Sigmoid colon (tissue), 3 donors: ENCODE measurements around the gene ANTXRL.
"Not testable (repeated sequence)": the region's sequence is repeated elsewhere in the genome, so short reads cannot be mapped to it uniquely, and the experiment has no call there.

Experiments
- POLR2A ChIP-seq, 2 donors: fragments of 450-650 bp; IDR thresholded peaks; one replicate each; pipeline ENCODE4 v1.6.1; 2016; ENCODE audit warnings: antibody characterized with exemption in 2 of 2, mild to moderate bottlenecking in 2 of 2, moderate library complexity in 2 of 2
- TF ChIP-seq, protein P1 (sequence below), 4 experiments: fragments of 450-650 bp in 3 of 4; fragments of 200-600 bp in 1 of 4; IDR thresholded peaks; one replicate each; pipeline ENCODE4 v1.5.1; 2016 to 2019; ENCODE audit warnings: antibody characterized with exemption in 4 of 4, mild to moderate bottlenecking in 3 of 4, moderate library complexity in 2 of 4

GRCh38 chr10:46378108-46378507 is 91.3 kb downstream of the ANTXRL start:
- TF ChIP-seq, protein P1, sequence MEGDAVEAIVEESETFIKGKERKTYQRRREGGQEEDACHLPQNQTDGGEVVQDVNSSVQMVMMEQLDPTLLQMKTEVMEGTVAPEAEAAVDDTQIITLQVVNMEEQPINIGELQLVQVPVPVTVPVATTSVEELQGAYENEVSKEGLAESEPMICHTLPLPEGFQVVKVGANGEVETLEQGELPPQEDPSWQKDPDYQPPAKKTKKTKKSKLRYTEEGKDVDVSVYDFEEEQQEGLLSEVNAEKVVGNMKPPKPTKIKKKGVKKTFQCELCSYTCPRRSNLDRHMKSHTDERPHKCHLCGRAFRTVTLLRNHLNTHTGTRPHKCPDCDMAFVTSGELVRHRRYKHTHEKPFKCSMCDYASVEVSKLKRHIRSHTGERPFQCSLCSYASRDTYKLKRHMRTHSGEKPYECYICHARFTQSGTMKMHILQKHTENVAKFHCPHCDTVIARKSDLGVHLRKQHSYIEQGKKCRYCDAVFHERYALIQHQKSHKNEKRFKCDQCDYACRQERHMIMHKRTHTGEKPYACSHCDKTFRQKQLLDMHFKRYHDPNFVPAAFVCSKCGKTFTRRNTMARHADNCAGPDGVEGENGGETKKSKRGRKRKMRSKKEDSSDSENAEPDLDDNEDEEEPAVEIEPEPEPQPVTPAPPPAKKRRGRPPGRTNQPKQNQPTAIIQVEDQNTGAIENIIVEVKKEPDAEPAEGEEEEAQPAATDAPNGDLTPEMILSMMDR (IDR thresholded peaks at IDR 0.05) = not testable (repeated sequence)
- not testable (repeated sequence) for TF ChIP-seq POLR2A (IDR thresholded peaks at IDR 0.05)
